ENCODE data around the gene PCDHB6. TPM values are rescaled to one million over a fixed set of nuclear protein-coding genes. Genes with fewer than 3 reads are reported as not detected.
"Not testable (repeated sequence)": the region's sequence is repeated elsewhere in the genome, so short reads cannot be mapped to it uniquely, and the experiment has no call there.

The PCDHB6 gene
- total and polyA plus RNA-seq, 5 donors from 2014 or later = not detected

DNA sequence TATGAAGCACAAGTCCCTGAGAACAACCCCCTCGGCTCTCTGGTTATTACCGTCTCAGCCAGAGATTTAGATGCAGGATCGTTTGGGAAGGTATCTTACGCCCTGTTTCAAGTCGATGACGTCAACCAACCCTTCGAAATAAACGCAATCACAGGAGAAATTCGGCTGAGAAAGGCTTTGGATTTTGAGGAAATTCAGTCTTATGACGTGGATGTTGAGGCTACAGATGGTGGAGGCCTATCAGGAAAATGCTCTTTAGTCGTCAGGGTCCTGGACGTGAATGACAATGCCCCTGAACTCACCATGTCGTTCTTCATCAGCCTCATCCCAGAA is 1.1 kb downstream of the PCDHB6 start:
- ATAC-seq (ENCODE audit: low read depth in 2 of 2) = no peak
- no peak overlapping the region for H3K27ac ChIP-seq (ENCODE audit: insufficient read depth, low read length, poor library complexity, severe bottlenecking)

DNA sequence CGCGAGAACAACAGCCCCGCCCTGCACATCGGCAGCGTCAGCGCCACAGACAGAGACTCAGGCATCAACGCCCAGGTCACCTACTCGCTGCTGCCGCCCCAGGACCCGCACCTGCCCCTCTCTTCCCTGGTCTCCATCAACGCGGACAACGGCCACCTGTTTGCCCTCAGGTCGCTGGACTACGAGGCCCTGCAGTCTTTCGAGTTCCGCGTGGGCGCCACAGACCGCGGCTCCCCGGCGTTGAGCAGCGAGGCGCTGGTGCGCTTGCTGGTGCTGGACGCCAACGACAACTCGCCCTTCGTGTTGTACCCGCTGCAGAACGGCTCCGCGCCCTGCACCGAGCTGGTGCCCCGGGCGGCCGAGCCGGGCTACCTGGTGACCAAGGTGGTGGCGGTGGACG is 1.8 kb downstream of the PCDHB6 start:
- not testable (repeated sequence) for H3K27ac ChIP-seq (ENCODE audit: insufficient read depth, low read length, poor library complexity, severe bottlenecking); DNase-seq; H3K27me3 ChIP-seq (ENCODE audit: control insufficient read depth, insufficient read depth, low read length); H3K27ac Mint-ChIP-seq; ATAC-seq (ENCODE audit: low read depth in 2 of 2); H3K4me1 ChIP-seq (ENCODE audit: control insufficient read depth, insufficient read depth, low read length, poor library complexity, severe bottlenecking); H3K36me3 Mint-ChIP-seq; H3K4me3 Mint-ChIP-seq; H3K4me3 ChIP-seq (ENCODE audit: low read depth, low read length); H3K4me1 Mint-ChIP-seq; H3K36me3 ChIP-seq (ENCODE audit: control insufficient read depth, insufficient read depth, low read length)
- peaks cover 0 to 23% (median 12%) of the 10 kb centered on the region in 7 donors for H3K9me3 Mint-ChIP-seq
- H3K9me3 ChIP-seq (ENCODE audit: control insufficient read depth in 2 of 2, low read length in 2 of 2) = peaks cover 8 to 20% of the 10 kb centered on the region in 2 experiments
- H3K27me3 Mint-ChIP-seq = peaks cover 17% of the 10 kb centered on the region

More for the DNA sequence above, 1.1 kb downstream of the PCDHB6 start:
- H3K4me1 ChIP-seq (ENCODE audit: control insufficient read depth, insufficient read depth, low read length, poor library complexity, severe bottlenecking) = no peaks in the 10 kb centered on the region
- Mint-ChIP-seq H3K4me1 (peaks cover 0 to 5% (median 1%) of the 10 kb centered on the region in 4 donors), H3K27me3 (peaks cover 13% of the 10 kb centered on the region), H3K9me3 (peaks cover 0 to 17% (median 10%) of the 10 kb centered on the region in 7 donors), H3K36me3 (no peaks in the 10 kb centered on the region), H3K4me3 (no peak overlapping the region), H3K27ac (no peak overlapping the region)
- H3K27me3 ChIP-seq (ENCODE audit: control insufficient read depth, insufficient read depth, low read length) = peaks cover 2% of the 10 kb centered on the region
- no peaks in the 10 kb centered on the region for H3K36me3 ChIP-seq (ENCODE audit: control insufficient read depth, insufficient read depth, low read length)
- peaks cover 5 to 13% of the 10 kb centered on the region in 2 experiments for H3K9me3 ChIP-seq (ENCODE audit: control insufficient read depth in 2 of 2, low read length in 2 of 2)
- DNase-seq = no peak
- no peak overlapping the region for H3K4me3 ChIP-seq (ENCODE audit: low read depth, low read length)

DNA sequence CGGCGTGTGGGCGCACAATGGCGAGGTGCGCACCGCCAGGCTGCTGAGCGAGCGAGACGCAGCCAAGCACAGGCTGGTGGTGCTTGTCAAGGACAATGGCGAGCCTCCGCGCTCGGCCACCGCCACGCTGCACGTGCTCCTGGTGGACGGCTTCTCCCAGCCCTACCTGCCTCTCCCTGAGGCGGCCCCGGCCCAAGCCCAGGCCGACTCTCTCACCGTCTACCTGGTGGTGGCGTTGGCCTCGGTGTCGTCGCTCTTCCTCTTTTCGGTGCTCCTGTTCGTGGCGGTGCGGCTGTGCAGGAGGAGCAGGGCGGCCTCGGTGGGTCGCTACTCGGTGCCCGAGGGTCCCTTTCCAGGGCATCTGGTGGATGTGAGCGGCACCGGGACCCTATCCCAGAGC is 2.2 kb downstream of the PCDHB6 start:
- ATAC-seq (ENCODE audit: low read depth in 2 of 2); H3K4me1 ChIP-seq (ENCODE audit: control insufficient read depth, insufficient read depth, low read length, poor library complexity, severe bottlenecking); H3K36me3 ChIP-seq (ENCODE audit: control insufficient read depth, insufficient read depth, low read length); H3K27me3 ChIP-seq (ENCODE audit: control insufficient read depth, insufficient read depth, low read length); H3K4me3 ChIP-seq (ENCODE audit: low read depth, low read length); H3K27ac ChIP-seq (ENCODE audit: insufficient read depth, low read length, poor library complexity, severe bottlenecking); DNase-seq; H3K4me1 Mint-ChIP-seq; H3K36me3 Mint-ChIP-seq; H3K4me3 Mint-ChIP-seq; H3K27ac Mint-ChIP-seq: not testable (repeated sequence)
- peaks cover 0 to 28% (median 14%) of the 10 kb centered on the region in 7 donors for H3K9me3 Mint-ChIP-seq
- peaks cover 8 to 22% of the 10 kb centered on the region in 2 experiments for H3K9me3 ChIP-seq (ENCODE audit: control insufficient read depth in 2 of 2, low read length in 2 of 2)
- peaks cover 19% of the 10 kb centered on the region for H3K27me3 Mint-ChIP-seq

DNA sequence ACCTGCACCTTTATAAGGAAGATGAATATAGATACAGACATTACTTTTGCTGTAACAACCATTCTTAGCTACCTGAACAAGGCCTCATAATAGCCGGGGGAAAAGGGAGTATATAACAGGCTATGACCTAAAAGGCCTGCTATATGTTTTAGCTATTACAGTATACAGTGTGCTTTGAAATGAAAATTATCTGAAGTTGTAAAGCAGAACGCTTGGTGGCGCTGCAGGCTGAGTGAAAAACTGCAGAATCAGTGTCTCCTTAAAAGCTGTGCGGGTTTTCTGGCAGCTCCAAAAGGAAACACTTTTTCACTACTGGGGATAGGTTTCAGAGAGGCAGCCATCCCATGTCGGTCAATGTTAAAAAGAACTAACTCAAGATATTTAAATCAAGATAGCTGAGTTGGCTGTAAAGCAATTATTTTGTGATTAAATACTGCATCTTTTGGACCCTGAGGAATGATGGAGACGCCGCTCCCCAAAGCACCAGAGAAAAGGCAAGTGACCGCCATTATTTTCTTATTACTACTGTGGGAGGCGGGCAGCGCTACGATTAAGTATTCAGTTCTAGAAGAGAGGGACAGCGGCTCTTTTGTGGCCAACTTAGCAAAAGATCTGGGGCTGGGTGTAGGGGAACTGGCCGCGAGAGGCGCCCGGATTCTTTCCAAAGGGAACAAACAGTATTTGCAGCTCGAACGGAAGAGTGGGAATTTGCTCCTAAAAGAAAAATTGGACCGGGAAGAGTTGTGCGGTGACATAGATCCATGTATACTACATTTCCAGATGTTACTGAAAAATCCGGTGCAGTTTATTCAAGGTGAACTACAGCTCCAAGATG is 5.9 kb downstream of the PCDHB6 start:
- ATAC-seq (ENCODE audit: low read depth in 2 of 2) (no peak), DNase-seq (no peak)
- H3K36me3 Mint-ChIP-seq = no peaks in the 10 kb centered on the region
- H3K27ac Mint-ChIP-seq = no peak overlapping the region
- H3K27me3 Mint-ChIP-seq = peaks cover 10% of the 10 kb centered on the region
- Histone ChIP-seq H3K4me3 (ENCODE audit: low read depth, low read length) (no peak overlapping the region), H3K36me3 (ENCODE audit: control insufficient read depth, insufficient read depth, low read length) (no peaks in the 10 kb centered on the region), H3K4me1 (ENCODE audit: control insufficient read depth, insufficient read depth, low read length, poor library complexity, severe bottlenecking) (no peaks in the 10 kb centered on the region), H3K27me3 (ENCODE audit: control insufficient read depth, insufficient read depth, low read length) (peaks cover 5% of the 10 kb centered on the region), H3K27ac (ENCODE audit: insufficient read depth, low read length, poor library complexity, severe bottlenecking) (no peak overlapping the region), H3K9me3 (ENCODE audit: control insufficient read depth in 2 of 2, low read length in 2 of 2) (peaks cover 10 to 20% of the 10 kb centered on the region in 2 experiments)
- H3K4me3 Mint-ChIP-seq = no peak overlapping the region
- H3K9me3 Mint-ChIP-seq = peaks cover 0 to 25% (median 11%) of the 10 kb centered on the region in 7 donors
- H3K4me1 Mint-ChIP-seq = no peaks in the 10 kb centered on the region

DNA sequence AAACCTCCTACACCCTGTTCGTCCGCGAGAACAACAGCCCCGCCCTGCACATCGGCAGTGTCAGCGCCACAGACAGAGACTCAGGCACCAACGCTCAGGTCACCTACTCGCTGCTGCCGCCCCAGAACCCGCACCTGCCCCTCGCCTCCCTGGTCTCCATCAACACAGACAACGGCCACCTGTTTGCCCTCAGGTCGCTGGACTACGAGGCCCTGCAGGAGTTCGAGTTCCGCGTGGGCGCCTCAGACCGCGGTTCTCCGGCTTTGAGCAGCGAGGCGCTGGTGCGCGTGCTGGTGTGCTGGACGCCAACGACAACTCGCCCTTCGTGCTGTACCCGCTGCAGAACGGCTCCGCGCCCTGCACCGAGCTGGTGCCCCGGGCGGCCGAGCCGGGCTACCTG is 7.5 kb downstream of the PCDHB6 start:
- not testable (repeated sequence) for H3K27ac ChIP-seq (ENCODE audit: insufficient read depth, low read length, poor library complexity, severe bottlenecking); H3K27ac Mint-ChIP-seq; H3K4me3 ChIP-seq (ENCODE audit: low read depth, low read length); H3K4me1 Mint-ChIP-seq; H3K36me3 Mint-ChIP-seq; DNase-seq; H3K4me1 ChIP-seq (ENCODE audit: control insufficient read depth, insufficient read depth, low read length, poor library complexity, severe bottlenecking); ATAC-seq (ENCODE audit: low read depth in 2 of 2); H3K4me3 Mint-ChIP-seq; H3K27me3 ChIP-seq (ENCODE audit: control insufficient read depth, insufficient read depth, low read length); H3K36me3 ChIP-seq (ENCODE audit: control insufficient read depth, insufficient read depth, low read length)
- peaks cover 2 to 21% (median 10%) of the 10 kb centered on the region in 7 donors for H3K9me3 Mint-ChIP-seq
- peaks cover 14% of the 10 kb centered on the region for H3K27me3 Mint-ChIP-seq
- H3K9me3 ChIP-seq (ENCODE audit: control insufficient read depth in 2 of 2, low read length in 2 of 2) = peaks cover 10 to 15% of the 10 kb centered on the region in 2 experiments

DNA sequence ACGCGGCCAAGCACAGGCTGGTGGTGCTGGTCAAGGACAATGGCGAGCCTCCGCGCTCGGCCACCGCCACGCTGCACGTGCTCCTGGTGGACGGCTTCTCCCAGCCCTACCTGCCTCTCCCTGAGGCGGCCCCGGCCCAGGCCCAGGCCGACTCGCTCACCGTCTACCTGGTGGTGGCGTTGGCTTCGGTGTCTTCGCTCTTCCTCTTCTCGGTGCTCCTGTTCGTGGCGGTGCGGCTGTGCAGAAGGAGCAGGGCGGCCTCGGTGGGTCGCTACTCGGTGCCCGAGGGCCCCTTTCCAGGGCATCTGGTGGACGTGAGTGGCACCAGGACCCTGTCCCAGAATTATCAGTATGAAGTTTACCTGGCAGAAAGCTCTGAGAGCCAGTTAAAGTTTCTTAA is 8.0 kb downstream of the PCDHB6 start:
- Mint-ChIP-seq H3K27me3 (peaks cover 14% of the 10 kb centered on the region), H3K9me3 (peaks cover 2 to 21% (median 9%) of the 10 kb centered on the region in 7 donors)
- H3K27ac Mint-ChIP-seq; H3K27ac ChIP-seq (ENCODE audit: insufficient read depth, low read length, poor library complexity, severe bottlenecking); H3K36me3 ChIP-seq (ENCODE audit: control insufficient read depth, insufficient read depth, low read length); ATAC-seq (ENCODE audit: low read depth in 2 of 2); H3K4me3 Mint-ChIP-seq; H3K4me1 ChIP-seq (ENCODE audit: control insufficient read depth, insufficient read depth, low read length, poor library complexity, severe bottlenecking); H3K4me1 Mint-ChIP-seq; H3K27me3 ChIP-seq (ENCODE audit: control insufficient read depth, insufficient read depth, low read length); H3K36me3 Mint-ChIP-seq; DNase-seq; H3K4me3 ChIP-seq (ENCODE audit: low read depth, low read length): not testable (repeated sequence)
- peaks cover 9 to 17% of the 10 kb centered on the region in 2 experiments for H3K9me3 ChIP-seq (ENCODE audit: control insufficient read depth in 2 of 2, low read length in 2 of 2)

DNA sequence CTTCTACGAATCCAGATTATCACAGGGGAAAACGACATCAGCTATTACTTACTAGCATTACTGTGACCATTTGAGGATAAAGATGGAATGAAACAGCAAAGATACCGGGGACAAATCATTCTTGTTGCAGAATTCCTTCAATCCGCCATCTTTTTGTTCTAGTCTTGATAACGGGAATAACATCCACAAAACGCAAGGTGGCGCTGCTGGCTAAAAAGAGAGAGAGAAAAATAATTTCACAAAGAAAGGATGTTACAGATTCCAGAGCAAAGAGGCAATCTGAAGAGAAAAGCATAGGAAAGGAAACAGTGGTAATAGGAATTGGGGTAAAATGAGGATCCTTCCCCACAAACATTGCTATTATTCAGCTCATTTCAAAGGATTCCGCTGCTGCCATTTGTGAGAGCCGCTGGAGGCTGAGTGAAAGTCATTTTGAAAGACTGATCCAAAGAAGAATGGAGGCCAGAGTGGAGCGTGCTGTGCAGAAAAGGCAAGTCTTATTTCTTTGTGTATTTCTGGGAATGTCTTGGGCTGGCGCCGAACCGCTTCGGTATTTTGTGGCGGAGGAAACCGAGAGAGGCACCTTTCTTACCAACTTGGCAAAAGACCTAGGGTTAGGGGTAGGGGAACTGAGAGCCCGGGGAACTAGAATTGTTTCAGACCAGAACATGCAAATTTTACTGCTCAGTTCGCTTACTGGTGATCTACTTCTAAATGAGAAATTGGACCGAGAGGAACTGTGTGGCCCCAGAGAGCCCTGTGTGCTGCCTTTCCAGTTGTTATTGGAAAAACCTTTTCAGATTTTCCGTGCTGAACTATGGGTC is 22.7 kb downstream of the PCDHB6 start, which contains the start of gene PCDHB7:
Gene PCDHB7 (plus strand): TSS at position 264 of the 824 bp plus-strand sequence. CDS start 192 bp downstream, at position 456.
- Mint-ChIP-seq H3K36me3 (no peaks in the 10 kb centered on the region), H3K27me3 (peaks cover 14% of the 10 kb centered on the region), H3K4me1 (peaks cover 0 to 5% (median 0%) of the 10 kb centered on the region in 4 donors), H3K4me3 (no peak within 1 kb of the TSS), H3K27ac (no peak within 1 kb of the TSS), H3K9me3 (peaks cover 0 to 13% (median 4%) of the 10 kb centered on the region in 7 donors)
- H3K9me3 ChIP-seq (ENCODE audit: control insufficient read depth in 2 of 2, low read length in 2 of 2) = no peaks in the 10 kb centered on the region
- ATAC-seq (ENCODE audit: low read depth in 2 of 2) (no peak), DNase-seq (peak in 1 of 3 donors; percentile 17)
- H3K36me3 ChIP-seq (ENCODE audit: control insufficient read depth, insufficient read depth, low read length) = no peaks in the 10 kb centered on the region
- peaks cover 5% of the 10 kb centered on the region for H3K27me3 ChIP-seq (ENCODE audit: control insufficient read depth, insufficient read depth, low read length)
- no peaks in the 10 kb centered on the region for H3K4me1 ChIP-seq (ENCODE audit: control insufficient read depth, insufficient read depth, low read length, poor library complexity, severe bottlenecking)
- H3K4me3 ChIP-seq (ENCODE audit: low read depth, low read length) = no peak within 1 kb of the TSS
- H3K27ac ChIP-seq (ENCODE audit: insufficient read depth, low read length, poor library complexity, severe bottlenecking) = no peak within 1 kb of the TSS

All from CD4-positive, CD25-positive, alpha-beta regulatory T cell (primary cell).